T-helper 2 cell treated with Interferon-gamma antibody and Interleukin-4, amounts not matched to agents 5 μg/mL and 100 μg/mL, for 36 hours (primary cell): ENCODE measurements around the gene TRHDE.

Source experiments
- DNase-seq: peaks from one replicate; pipeline ENCODE4 v3.0.0; 2021; ENCODE audit warnings: low spot score
- H3K27ac Mint-ChIP-seq: one replicate; pipeline ENCODE4 v1.8.0; 2021; ENCODE audit warnings: mild to moderate bottlenecking, mixed read lengths
- H3K27me3 Mint-ChIP-seq: one replicate; pipeline ENCODE4 v1.8.0; 2021; ENCODE audit warnings: low read depth, mixed read lengths
- H3K36me3 Mint-ChIP-seq: one replicate; pipeline ENCODE4 v1.8.0; 2021; ENCODE audit warnings: low read depth, mixed read lengths
- H3K4me1 Mint-ChIP-seq: one replicate; pipeline ENCODE4 v1.8.0; 2021; ENCODE audit warnings: low read depth, mixed read lengths
- H3K4me3 Mint-ChIP-seq: one replicate; pipeline ENCODE4 v1.8.0; 2022; ENCODE audit warnings: mild to moderate bottlenecking, moderate library complexity, mixed read lengths
- H3K9me3 Mint-ChIP-seq: one replicate; pipeline ENCODE4 v1.8.0; 2021; ENCODE audit warnings: mixed read lengths

The TRHDE gene

DNA sequence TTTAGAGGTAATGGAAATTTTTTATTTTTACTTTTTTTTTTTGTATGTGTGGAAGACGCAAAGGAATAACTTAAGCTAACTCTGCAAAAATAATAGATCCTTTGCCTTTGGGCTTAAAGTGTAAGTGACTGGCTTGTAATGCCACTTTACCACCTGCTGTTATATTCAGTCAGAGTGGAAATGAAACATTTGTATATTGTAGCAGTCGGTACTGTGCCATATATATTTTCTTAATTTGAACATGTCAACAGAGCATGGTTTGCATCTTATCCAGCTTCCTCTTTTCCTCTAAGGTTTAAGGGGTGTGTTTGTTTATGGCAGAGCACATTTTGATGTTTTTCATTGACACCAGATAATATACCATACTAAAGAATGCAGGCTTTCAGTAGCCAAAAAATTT is 176.6 kb downstream of the TRHDE start:
- Mint-ChIP-seq H3K27ac (no peak overlapping the region), H3K4me1 (no peaks in the 10 kb centered on the region), H3K27me3 (no peaks in the 10 kb centered on the region), H3K9me3 (peaks cover 5% of the 10 kb centered on the region), H3K36me3 (no peaks in the 10 kb centered on the region), H3K4me3 (no peak overlapping the region)
- no peak for DNase-seq

DNA sequence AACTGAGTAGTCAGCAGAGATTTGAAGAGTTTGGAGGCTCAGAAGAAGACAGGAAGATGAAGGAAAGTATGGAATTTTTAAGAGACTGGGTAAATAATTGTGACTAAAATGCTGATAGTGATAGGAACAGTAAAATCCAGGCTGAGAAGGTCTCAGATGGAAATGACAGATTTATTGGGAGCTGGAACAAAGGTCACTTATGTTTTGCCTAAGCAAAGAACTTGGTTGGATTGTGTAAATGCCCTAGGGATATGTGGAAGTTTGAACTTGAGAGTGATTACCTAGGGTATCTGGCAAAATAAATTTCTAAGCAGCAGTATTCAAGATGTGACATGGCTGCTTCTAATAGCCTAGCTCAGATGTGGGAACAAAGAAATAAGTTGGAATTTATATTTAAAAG is 180.9 kb downstream of the TRHDE start:
- Mint-ChIP-seq H3K9me3 (peaks cover 5% of the 10 kb centered on the region), H3K4me3 (no peak overlapping the region), H3K27me3 (no peaks in the 10 kb centered on the region), H3K36me3 (no peaks in the 10 kb centered on the region), H3K4me1 (no peaks in the 10 kb centered on the region), H3K27ac (no peak overlapping the region)
- no peak for DNase-seq

DNA sequence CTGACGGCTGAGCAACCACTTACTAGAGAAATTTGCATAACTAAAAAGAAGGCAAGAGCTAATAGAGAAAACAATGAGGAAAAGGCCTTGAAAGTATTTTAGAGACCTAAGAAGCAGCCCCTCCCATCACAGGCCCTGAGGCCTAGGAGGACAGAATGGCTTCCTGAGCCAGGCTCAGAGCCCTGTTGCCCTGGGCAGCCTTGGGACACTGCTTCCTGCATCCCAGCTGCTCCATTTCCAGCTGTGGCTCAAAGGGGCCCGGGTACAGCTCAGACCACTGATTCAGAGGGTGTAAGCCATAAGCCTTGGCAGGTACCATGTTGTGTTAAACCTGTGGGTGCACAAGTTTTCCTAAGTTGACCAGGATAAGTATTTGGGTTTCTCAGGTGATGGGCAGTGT is 181.4 kb downstream of the TRHDE start:
- no peak overlapping the region for H3K27ac Mint-ChIP-seq
- H3K36me3 Mint-ChIP-seq, result no peaks in the 10 kb centered on the region
- DNase-seq, result no peak
- H3K4me3 Mint-ChIP-seq, result no peak overlapping the region
- no peaks in the 10 kb centered on the region for H3K27me3 Mint-ChIP-seq
- H3K4me1 Mint-ChIP-seq, result no peaks in the 10 kb centered on the region
- peaks cover 5% of the 10 kb centered on the region for H3K9me3 Mint-ChIP-seq

DNA sequence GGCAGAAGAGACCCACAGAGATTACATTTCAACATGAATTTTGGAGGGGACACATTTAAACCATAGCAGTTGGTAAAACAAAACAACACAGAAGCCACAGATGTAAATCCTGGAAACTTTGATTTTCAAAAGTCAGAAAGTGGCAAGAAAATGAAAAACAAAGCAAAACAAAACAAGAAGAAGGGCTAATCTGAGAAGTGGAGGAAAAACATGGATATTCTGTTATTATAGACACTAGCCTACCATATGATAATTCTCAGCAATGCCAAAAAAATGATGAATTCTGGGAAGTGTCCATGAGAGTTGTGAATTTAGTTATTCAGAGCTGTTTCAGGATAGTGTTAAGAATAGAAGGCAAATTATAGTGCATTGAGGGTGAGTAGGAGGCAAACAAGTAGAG is 192.3 kb downstream of the TRHDE start:
- DNase-seq, result no peak
- no peak overlapping the region for H3K27ac Mint-ChIP-seq
- no peaks in the 10 kb centered on the region for H3K4me1 Mint-ChIP-seq
- no peak overlapping the region for H3K4me3 Mint-ChIP-seq
- H3K27me3 Mint-ChIP-seq, result no peaks in the 10 kb centered on the region
- peaks cover 4% of the 10 kb centered on the region for H3K9me3 Mint-ChIP-seq
- no peaks in the 10 kb centered on the region for H3K36me3 Mint-ChIP-seq

DNA sequence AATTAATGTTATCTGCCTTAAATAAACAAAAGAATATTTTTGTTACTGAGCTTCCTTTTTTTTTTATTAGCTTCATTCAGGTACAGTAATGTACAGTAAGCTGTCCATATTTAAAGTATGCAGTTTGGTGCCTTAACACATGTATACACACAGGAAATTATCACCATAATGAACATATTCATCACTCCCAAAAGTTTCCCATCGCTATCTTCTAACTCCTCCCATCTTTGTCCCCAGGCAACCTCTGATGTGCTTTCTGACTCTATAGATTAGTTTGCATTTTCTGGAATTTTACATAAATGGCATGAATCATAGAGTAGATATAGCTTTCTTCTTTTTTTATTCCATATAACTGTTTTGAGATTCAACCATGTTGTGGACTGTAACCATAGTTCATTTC is 193.0 kb downstream of the TRHDE start:
- Mint-ChIP-seq H3K9me3 (peaks cover 4% of the 10 kb centered on the region), H3K4me1 (no peaks in the 10 kb centered on the region), H3K27me3 (no peaks in the 10 kb centered on the region), H3K4me3 (no peak overlapping the region), H3K27ac (no peak overlapping the region), H3K36me3 (no peaks in the 10 kb centered on the region)
- no peak for DNase-seq

DNA sequence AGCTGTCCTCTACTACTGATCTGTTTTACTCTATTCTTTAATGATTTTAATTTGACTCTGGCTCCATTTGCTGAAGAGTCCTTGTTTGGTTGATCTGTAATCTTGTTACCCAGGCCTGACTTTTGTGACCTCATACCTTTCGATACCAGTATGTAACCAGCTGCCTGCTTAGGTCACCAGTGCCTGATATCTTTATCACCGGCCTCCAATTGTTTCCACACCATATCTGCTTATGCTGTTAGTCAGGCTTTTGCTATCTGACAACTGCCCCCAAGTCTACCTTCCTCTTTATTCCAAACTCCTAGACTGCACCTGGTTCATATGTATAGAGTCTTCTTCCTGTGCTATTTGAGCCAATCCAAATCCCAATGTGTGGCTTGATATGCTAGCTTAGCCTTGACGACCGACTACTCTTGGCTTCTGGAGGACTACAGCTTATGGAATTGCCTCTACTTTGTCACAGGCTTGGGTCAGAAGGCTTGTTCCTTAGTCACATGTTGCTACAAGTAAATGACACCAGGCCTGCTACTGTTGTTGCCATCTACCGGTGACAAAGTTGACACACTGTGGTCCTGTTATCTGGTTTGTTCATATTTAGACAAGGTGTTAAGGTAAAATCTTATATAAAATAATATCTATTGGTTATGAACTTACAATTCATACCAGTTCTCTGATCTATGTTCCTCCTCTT is 193.9 kb downstream of the TRHDE start:
- Mint-ChIP-seq H3K4me3 (no peak overlapping the region), H3K36me3 (no peaks in the 10 kb centered on the region), H3K27me3 (no peaks in the 10 kb centered on the region), H3K4me1 (no peaks in the 10 kb centered on the region), H3K9me3 (peaks cover 4% of the 10 kb centered on the region), H3K27ac (no peak overlapping the region)
- no peak for DNase-seq

DNA sequence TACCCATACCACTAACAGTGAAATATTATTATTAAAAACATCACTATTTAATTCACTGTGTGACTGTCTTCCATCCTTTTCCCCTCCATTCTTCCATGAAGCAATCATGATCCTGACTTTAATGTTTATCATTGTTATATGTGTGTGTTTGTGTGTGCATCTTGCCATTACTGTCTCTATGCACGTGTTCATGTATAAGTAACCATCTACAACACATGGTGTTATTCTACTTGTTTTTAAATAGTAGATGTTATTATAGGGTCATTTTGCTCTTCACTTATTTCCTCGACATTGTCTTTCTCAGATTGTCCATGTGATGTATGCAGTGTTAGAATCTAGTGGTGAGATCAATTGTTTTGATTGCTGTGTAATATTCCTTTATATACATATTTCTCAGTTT is 195.8 kb downstream of the TRHDE start:
- no peaks in the 10 kb centered on the region for H3K4me1 Mint-ChIP-seq
- H3K27ac Mint-ChIP-seq, result no peak overlapping the region
- no peaks in the 10 kb centered on the region for H3K27me3 Mint-ChIP-seq
- H3K36me3 Mint-ChIP-seq, result no peaks in the 10 kb centered on the region
- peaks cover 4% of the 10 kb centered on the region for H3K9me3 Mint-ChIP-seq
- no peak for DNase-seq
- no peak overlapping the region for H3K4me3 Mint-ChIP-seq

DNA sequence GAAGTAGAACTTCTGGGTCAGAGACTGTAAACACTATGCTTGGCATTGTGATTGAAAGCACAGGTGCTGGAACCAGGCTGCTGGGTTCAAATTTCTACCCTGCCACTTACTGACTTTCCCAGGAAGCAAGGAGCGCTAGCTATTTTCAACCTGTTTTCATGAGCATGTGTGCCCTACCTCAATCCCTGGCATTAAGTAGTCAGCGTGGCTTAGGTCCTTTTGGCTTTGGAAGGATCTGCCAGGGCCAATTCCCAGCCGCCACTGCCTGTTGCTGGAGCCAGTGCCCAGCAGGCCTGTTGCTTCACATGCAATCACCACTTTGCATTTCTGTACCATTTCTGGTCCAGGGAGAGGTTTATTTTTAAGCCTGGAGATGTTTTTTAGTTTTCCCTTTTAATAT is 196.3 kb downstream of the TRHDE start:
- H3K9me3 Mint-ChIP-seq, result peaks cover 4% of the 10 kb centered on the region
- no peak overlapping the region for H3K4me3 Mint-ChIP-seq
- H3K27me3 Mint-ChIP-seq, result no peaks in the 10 kb centered on the region
- no peaks in the 10 kb centered on the region for H3K36me3 Mint-ChIP-seq
- H3K27ac Mint-ChIP-seq, result no peak overlapping the region
- no peak for DNase-seq
- no peaks in the 10 kb centered on the region for H3K4me1 Mint-ChIP-seq

DNA sequence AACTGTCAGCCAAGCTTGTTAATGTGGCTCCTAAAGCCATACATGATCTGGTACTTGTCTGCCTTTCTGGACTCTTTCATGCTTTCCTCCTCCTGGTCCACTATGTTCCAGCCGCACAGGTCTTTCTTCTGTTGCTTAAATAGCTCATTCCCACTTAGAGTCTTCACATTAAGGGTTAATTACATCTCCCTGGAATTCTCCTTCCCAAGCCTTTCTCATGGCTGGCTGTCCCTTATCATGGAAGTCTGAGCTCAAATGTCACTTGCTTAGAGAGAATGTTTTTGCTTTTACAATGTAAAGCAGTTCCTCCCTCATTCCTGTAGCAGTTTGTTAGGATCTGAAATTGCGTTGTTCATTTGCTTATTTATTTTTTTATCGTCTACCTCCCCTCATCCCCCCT is 199.6 kb downstream of the TRHDE start:
- H3K27ac Mint-ChIP-seq, result no peak overlapping the region
- H3K9me3 Mint-ChIP-seq, result peaks cover 4% of the 10 kb centered on the region
- DNase-seq, result no peak
- no peaks in the 10 kb centered on the region for H3K27me3 Mint-ChIP-seq
- H3K4me3 Mint-ChIP-seq, result no peak overlapping the region
- H3K4me1 Mint-ChIP-seq, result no peaks in the 10 kb centered on the region
- no peaks in the 10 kb centered on the region for H3K36me3 Mint-ChIP-seq

DNA sequence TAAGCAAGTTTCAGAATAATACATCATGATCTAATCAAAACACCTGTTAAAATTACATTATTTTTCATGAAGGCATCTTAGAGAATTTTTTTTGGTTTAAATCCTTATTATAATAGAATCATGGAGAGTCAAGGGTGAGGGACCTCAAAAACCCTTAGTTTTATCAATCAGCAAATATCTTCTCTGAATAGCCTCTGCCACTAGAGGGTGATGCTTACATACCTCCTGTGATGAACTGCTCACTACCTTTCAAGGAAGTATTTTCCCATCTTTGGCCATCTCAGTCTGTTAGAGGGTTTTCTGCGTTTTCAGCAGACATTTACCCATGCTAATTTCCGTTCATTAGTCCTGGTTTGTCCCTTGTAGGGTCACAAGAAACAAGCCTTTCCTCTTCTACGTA is 200.2 kb downstream of the TRHDE start:
- H3K9me3 Mint-ChIP-seq, result peaks cover 4% of the 10 kb centered on the region
- no peaks in the 10 kb centered on the region for H3K27me3 Mint-ChIP-seq
- no peaks in the 10 kb centered on the region for H3K4me1 Mint-ChIP-seq
- H3K27ac Mint-ChIP-seq, result no peak overlapping the region
- H3K4me3 Mint-ChIP-seq, result no peak overlapping the region
- H3K36me3 Mint-ChIP-seq, result no peaks in the 10 kb centered on the region
- DNase-seq, result no peak

DNA sequence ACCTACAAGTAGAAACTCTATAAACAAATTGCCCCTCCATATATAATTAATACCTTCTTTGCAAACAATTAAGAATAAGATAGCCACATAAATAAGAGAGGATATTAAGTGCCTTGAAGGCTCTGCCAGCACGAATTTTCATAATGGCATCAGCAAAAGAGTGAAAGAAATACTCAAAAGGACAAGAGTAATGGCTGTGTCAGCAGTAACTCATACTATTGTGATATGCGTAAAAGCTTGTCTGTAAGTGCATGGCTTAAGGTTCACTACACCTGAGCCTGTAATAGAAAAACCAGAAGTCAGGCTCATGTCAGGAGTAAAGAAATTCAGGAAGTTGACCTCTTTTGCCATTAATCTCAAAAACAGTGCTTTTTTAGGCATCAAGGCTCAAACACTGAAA is 204.1 kb downstream of the TRHDE start:
- H3K4me3 Mint-ChIP-seq, result no peak overlapping the region
- no peak overlapping the region for H3K27ac Mint-ChIP-seq
- H3K27me3 Mint-ChIP-seq, result no peaks in the 10 kb centered on the region
- no peak for DNase-seq
- H3K4me1 Mint-ChIP-seq, result no peaks in the 10 kb centered on the region
- no peaks in the 10 kb centered on the region for H3K36me3 Mint-ChIP-seq
- H3K9me3 Mint-ChIP-seq, result no peaks in the 10 kb centered on the region

DNA sequence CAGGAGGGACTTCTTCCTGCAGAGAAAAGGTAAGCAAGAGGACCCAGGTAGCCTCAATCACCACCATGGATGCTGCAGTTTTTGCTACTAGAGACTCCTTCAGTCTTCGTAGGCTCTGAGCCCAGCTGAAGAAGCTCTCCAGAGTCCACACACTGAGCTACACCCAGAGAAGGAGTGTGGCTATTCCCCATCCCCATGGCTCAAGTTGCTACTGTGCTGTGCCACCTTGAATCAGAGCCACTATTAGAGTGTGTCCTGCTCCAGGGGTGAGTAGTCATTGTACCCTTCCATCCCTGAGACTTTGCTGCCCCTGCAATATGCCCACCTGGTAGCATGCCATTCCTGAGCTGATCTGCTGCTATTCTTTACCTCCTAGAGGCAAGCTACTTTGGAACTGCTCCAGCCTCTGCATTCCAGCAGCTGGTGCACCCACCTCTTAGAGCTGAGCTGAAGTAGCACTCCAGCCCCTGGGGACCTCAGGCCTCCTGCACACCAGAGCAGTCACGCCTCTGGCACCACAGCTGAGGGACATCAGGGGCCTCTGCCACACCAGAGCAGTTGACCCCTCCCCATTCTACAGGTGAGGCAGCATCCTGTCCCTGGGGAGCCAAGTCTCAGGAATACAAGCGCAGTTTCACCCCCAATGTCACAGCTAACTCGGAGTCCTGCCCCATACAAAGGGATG is 213.0 kb downstream of the TRHDE start:
- DNase-seq, result no peak
- no peak overlapping the region for H3K4me3 Mint-ChIP-seq
- H3K36me3 Mint-ChIP-seq, result no peaks in the 10 kb centered on the region
- H3K27me3 Mint-ChIP-seq, result no peaks in the 10 kb centered on the region
- H3K4me1 Mint-ChIP-seq, result no peaks in the 10 kb centered on the region
- H3K27ac Mint-ChIP-seq, result no peak overlapping the region
- peaks cover 7% of the 10 kb centered on the region for H3K9me3 Mint-ChIP-seq

DNA sequence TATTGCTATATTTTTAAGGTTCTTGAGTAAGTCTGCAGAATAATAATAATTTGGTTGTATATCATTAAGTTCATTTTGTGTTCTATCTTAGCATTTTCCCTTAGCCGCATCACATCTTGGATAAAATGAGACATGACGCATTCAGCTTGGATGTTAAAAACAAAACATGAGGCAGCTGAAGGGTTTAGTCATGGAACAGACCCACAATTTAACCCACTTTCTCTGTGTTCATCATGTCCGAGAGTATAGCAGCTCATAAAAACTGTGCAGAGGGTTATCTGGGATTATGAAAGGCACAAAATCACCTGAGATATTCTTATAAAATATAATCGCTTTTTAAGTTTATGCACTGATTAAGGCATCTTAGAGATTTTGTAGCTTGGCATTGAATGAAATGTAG is 219.3 kb downstream of the TRHDE start:
- Mint-ChIP-seq H3K4me3 (no peak overlapping the region), H3K36me3 (no peaks in the 10 kb centered on the region), H3K9me3 (peaks cover 16% of the 10 kb centered on the region), H3K27me3 (no peaks in the 10 kb centered on the region), H3K27ac (no peak overlapping the region), H3K4me1 (no peaks in the 10 kb centered on the region)
- DNase-seq, result no peak

DNA sequence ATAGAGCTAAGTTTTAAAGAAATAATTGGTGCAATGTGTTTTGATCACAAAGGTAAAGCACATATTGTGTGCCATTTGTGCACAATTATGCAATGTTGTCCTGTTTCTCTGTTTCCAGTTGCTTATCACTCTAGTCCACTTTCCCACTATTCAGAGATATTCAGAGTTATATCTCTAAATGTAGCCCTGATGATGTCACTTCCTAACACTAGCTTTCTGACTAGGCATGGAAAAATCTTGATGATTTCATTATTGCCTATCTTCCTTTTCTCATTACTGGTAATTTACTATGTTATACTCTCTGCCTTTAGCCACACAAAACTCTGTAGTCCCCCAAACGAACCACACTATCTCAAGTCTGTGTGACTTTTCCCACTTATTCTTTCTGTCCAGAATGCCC is 221.2 kb downstream of the TRHDE start:
- Mint-ChIP-seq H3K27ac (no peak overlapping the region), H3K9me3 (peaks cover 9% of the 10 kb centered on the region), H3K4me1 (no peaks in the 10 kb centered on the region), H3K4me3 (no peak overlapping the region), H3K36me3 (no peaks in the 10 kb centered on the region), H3K27me3 (no peaks in the 10 kb centered on the region)
- no peak for DNase-seq

DNA sequence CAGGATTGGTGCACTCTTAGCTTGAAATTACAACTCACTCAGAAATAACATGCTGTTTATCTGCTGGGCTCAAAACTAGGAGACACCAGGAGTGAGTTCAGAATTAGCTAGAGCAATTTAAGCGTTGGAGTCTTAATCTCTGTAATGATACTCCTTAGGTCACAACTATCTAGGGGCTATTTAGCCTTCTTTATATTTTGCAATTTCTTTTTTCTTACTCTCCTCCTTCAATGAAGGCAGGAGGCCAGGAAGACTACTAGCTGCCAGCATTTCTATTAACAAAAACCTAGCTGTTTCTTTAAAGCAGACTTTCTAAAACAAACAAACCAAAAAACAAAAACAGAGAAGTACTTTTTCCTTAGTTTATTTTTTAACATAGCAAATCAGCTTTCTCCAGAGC is 226.2 kb downstream of the TRHDE start:
- Mint-ChIP-seq H3K4me1 (no peaks in the 10 kb centered on the region), H3K4me3 (no peak overlapping the region), H3K27me3 (no peaks in the 10 kb centered on the region), H3K9me3 (peaks cover 9% of the 10 kb centered on the region), H3K36me3 (no peaks in the 10 kb centered on the region), H3K27ac (no peak overlapping the region)
- DNase-seq, result no peak
